Tongue (tissue), 2 donors: ENCODE data around the gene CAMTA1. TPM values are rescaled to one million over a fixed set of nuclear protein-coding genes. Genes with fewer than 3 reads are reported as not detected.

Source experiments
- DNase-seq: peaks from one replicate; pipeline ENCODE4 v3.0.0-alpha.2; 2015
- total RNA-seq: library from RNA; depleted of rRNA; stranded (reverse); fragments of >200 nt; gene quantifications from one replicate; pipeline ENCODE4 v1.2.3, GENCODE V29; 2014

Gene CAMTA1
- total RNA-seq, 1 donor from 2014 or later = 60.6 TPM

GRCh38 chr1:7043191-7043549, 257.9 kb downstream of the CAMTA1 start:
- no peak for DNase-seq

- no peak for DNase-seq
Measured at GRCh38 chr1:7043719-7044535, 258.7 kb downstream of the CAMTA1 start.

- no peak for DNase-seq
Measured at GRCh38 chr1:7045897-7046296, 260.6 kb downstream of the CAMTA1 start.

- peak; percentile 86 for DNase-seq
Measured at GRCh38 chr1:7046314-7046713, 261.1 kb downstream of the CAMTA1 start.

- DNase-seq = no peak
Measured at GRCh38 chr1:7046891-7047290, 261.6 kb downstream of the CAMTA1 start.

GRCh38 chr1:7047866-7048265, 262.6 kb downstream of the CAMTA1 start:
- no peak for DNase-seq

GRCh38 chr1:7048395-7048794, 263.1 kb downstream of the CAMTA1 start:
- peak; percentile 47 for DNase-seq

- no peak for DNase-seq
Measured at GRCh38 chr1:7049913-7050625, 264.8 kb downstream of the CAMTA1 start.

- peak; percentile 47 for DNase-seq
Measured at GRCh38 chr1:7050751-7051665, 265.8 kb downstream of the CAMTA1 start.

- DNase-seq = no peak
Measured at GRCh38 chr1:7052701-7053100, 267.4 kb downstream of the CAMTA1 start.

- DNase-seq = peak; percentile 82
Measured at GRCh38 chr1:7060745-7061144, 275.5 kb downstream of the CAMTA1 start.

- no peak for DNase-seq
Measured at GRCh38 chr1:7062346-7063061, 277.2 kb downstream of the CAMTA1 start.

GRCh38 chr1:7063981-7064380, 278.7 kb downstream of the CAMTA1 start:
- no peak for DNase-seq

GRCh38 chr1:7068552-7068951, 283.3 kb downstream of the CAMTA1 start:
- no peak for DNase-seq

- DNase-seq = peak; percentile 5
Measured at GRCh38 chr1:7069931-7070330, 284.7 kb downstream of the CAMTA1 start.

- DNase-seq = peak; percentile 84
Measured at GRCh38 chr1:7070389-7071029, 285.3 kb downstream of the CAMTA1 start.

GRCh38 chr1:7076117-7076516, 290.9 kb downstream of the CAMTA1 start:
- no peak for DNase-seq

- no peak for DNase-seq
Measured at GRCh38 chr1:7076572-7076971, 291.3 kb downstream of the CAMTA1 start.

GRCh38 chr1:7077136-7077535, 291.9 kb downstream of the CAMTA1 start:
- DNase-seq = no peak

GRCh38 chr1:7077970-7078369, 292.7 kb downstream of the CAMTA1 start:
- no peak for DNase-seq

- DNase-seq = no peak
Measured at GRCh38 chr1:7079637-7080036, 294.4 kb downstream of the CAMTA1 start.
